Immature natural killer cell (primary cell): ENCODE results near the gene ENTHD1. TPM values are rescaled to one million over a fixed set of nuclear protein-coding genes. Genes with fewer than 3 reads are reported as not detected.
"Not testable (repeated sequence)": the region's sequence is repeated elsewhere in the genome, so short reads cannot be mapped to it uniquely, and the experiment has no call there.

Source experiments
- DNase-seq, 3 donors: peaks; one replicate each; pipeline ENCODE4 v3.0.0; 2022; ENCODE audit warnings: mixed read lengths in 1 of 3
- H3K27ac Mint-ChIP-seq, 6 donors: one replicate each; pipeline ENCODE4 v1.8.0; 2020; ENCODE audit warnings: mixed read lengths in 6 of 6, mild to moderate bottlenecking in 5 of 6, inconsistent platforms in 4 of 6, moderate library complexity in 3 of 6
- H3K27me3 Mint-ChIP-seq, 3 donors: one replicate each; pipeline ENCODE4 v1.8.0; 2020 to 2021; ENCODE audit warnings: low read depth in 3 of 3, mild to moderate bottlenecking in 3 of 3, mixed read lengths in 3 of 3, moderate library complexity in 3 of 3, inconsistent platforms in 1 of 3
- H3K36me3 Mint-ChIP-seq, 3 donors: one replicate each; pipeline ENCODE4 v1.8.0; 2020; ENCODE audit warnings: mixed read lengths in 3 of 3, inconsistent platforms in 2 of 3, mild to moderate bottlenecking in 2 of 3
- H3K4me1 Mint-ChIP-seq, 2 donors: one replicate each; pipeline ENCODE4 v1.8.0; 2020; ENCODE audit warnings: inconsistent platforms in 2 of 2, mild to moderate bottlenecking in 2 of 2, mixed read lengths in 2 of 2, moderate library complexity in 1 of 2
- H3K4me3 Mint-ChIP-seq, 5 donors: one replicate each; pipeline ENCODE4 v1.8.0; 2020; ENCODE audit warnings: mild to moderate bottlenecking in 5 of 5, mixed read lengths in 5 of 5, inconsistent platforms in 3 of 5, moderate library complexity in 3 of 5
- H3K9me3 Mint-ChIP-seq, 6 donors: one replicate each; pipeline ENCODE4 v1.8.0; 2020; ENCODE audit warnings: mild to moderate bottlenecking in 6 of 6, mixed read lengths in 6 of 6, inconsistent platforms in 4 of 6, moderate library complexity in 3 of 6
- polyA plus RNA-seq, 3 donors: library from polyadenylated mRNA; unstranded; fragments of 300-500 nt; fragmentation: Illumina TruSeq; gene quantifications; one replicate each; pipeline ENCODE4 v1.2.3, GENCODE V29; 2021

ENTHD1 gene
- polyA plus RNA-seq, 3 donors from 2014 or later = not detected

GRCh38 chr22:39904862-39905261 lies 11.3 kb upstream of the ENTHD1 start:
- Mint-ChIP-seq H3K4me1 (peaks cover 88 to 95% of the 10 kb centered on the region in 2 donors), H3K36me3 (peaks cover 0 to 2% (median under 1%) of the 10 kb centered on the region in 3 donors), H3K4me3 (peak overlapping the region; percentile 29 to 98 (median 52)), H3K9me3 (no peaks in the 10 kb centered on the region), H3K27me3 (peaks cover 0 to 2% (median 2%) of the 10 kb centered on the region in 3 donors), H3K27ac (peak overlapping the region; percentile 39 to 91 (median 64))
- DNase-seq = no peak

- DNase-seq, H3K27me3 Mint-ChIP-seq, H3K9me3 Mint-ChIP-seq, H3K36me3 Mint-ChIP-seq: not testable (repeated sequence)
- Mint-ChIP-seq H3K4me1 (peaks cover 85 to 95% of the 10 kb centered on the region in 2 donors), H3K4me3 (peak overlapping the region; percentile 29 to 98 (median 71)), H3K27ac (peak overlapping the region in 5 of 6 donors; percentile 40 to 91 (median 54))
These were observed 10.5 kb upstream of the ENTHD1 start for GRCh38 chr22:39904024-39904423.

DNA sequence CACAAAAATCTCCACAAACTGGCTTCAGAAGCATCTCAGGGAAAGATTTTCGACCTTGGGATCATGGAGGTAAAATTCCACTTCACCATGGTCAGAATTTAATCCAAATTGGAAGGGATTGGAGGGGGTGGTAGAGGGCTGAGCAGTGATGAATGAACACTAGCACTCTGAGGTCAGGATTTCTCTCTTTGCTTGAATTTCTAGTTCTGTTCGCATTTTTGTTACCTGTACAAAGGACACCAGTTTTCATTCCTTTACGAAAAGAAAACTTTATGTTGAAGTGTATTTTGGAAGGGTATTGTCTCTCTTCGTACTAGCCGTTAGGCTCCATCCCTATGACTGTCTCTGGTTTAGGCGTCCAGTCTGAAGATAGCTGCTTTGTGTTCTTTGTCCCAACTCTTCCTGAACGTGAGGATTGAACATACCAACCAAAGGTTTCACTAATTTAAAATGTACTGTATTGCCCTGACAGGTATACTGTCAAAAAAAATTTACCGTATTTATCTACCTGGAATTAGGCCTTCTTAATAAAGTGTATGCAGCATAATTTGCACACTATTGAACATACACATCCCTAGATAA lies 8.1 kb upstream of the ENTHD1 start:
- peak overlapping the region; percentile 91 to 98 (median 96) for H3K27ac Mint-ChIP-seq
- peaks cover 66 to 76% of the 10 kb centered on the region in 2 donors for H3K4me1 Mint-ChIP-seq
- H3K27me3 Mint-ChIP-seq = peaks cover 0 to 2% (median 0%) of the 10 kb centered on the region in 3 donors
- H3K4me3 Mint-ChIP-seq = peak overlapping the region; percentile 89 to 98 (median 96)
- no peaks in the 10 kb centered on the region for H3K36me3 Mint-ChIP-seq
- no peak for DNase-seq
- no peaks in the 10 kb centered on the region for H3K9me3 Mint-ChIP-seq

DNA sequence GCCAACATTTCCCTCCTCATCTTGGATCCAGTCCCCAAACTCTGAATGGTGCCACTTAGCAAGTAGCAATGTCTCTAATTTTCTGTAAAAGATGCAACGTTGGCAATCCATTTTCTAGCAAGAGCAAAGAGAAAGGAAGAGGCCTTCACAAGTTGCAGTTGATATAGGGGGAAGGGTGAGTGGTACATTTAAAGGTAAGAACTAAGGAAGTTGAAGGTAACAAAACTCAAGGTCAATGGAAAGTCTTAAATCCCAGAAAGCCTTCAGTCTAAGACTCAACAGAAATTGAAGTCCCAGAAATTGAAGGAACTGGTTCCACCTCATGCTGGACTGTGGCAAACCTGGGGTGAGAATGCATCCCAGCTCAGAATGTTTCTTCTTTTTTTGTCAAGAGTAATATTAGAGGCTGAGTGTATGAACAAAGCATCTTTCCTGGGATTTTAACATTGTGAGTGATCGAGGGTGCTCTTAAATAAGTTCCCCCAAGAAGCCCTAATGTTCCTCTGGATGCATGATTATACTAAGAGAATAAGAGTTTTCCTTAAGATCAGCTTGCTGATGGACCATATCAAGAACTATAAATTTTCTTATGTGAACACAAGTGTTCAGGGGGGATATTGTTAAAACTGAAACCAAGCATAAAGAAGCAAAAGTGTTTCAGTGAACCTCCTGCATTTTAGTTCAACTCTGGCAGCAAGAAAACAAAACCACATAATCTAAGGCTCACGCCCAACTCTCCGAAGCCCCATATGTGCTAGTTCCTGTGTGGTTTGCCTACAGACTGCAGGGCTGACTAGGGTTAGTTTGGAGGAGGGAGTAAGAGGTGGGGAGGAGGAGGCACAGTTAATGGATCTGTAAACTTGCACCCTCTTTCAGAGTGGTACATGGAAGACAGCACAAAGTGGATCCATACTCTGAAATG lies 7.0 kb upstream of the ENTHD1 start, which contains the start of gene GRAP2:
TSS of gene GRAP2 (plus strand) at position 779 of the 922 bp plus-strand sequence. CDS start 46,023 bp downstream, outside the sequence.
- Mint-ChIP-seq H3K27me3 (peaks cover 0 to 2% (median 0%) of the 10 kb centered on the region in 3 donors), H3K36me3 (no peaks in the 10 kb centered on the region), H3K27ac (peak within 1 kb of the TSS; percentile 91 to 98 (median 96)), H3K4me1 (peaks cover 55 to 65% of the 10 kb centered on the region in 2 donors), H3K4me3 (peak within 1 kb of the TSS; percentile 89 to 98 (median 96)), H3K9me3 (no peaks in the 10 kb centered on the region)
- DNase-seq = peak; percentile 83 to 87 (median 84)

DNA sequence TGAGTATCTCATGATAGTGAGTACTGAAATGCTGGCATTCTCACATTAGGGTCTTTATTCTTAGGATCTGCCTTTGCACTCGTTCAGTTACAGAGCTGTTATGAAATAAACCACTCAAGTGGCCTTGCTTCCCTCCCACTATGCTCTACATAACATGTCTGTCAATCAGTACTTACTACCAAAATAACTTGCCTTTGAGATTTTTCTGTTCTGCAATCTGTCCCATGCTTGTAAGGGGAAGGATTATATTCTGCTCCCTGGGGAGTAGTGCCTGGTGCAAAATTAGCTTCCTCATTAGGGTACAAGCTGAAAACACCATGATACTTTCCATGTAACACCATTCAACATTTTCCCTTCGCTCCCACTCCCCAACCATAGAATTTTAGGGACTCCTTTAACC lies 5.4 kb upstream of the ENTHD1 start:
- peaks cover 39 to 49% of the 10 kb centered on the region in 2 donors for H3K4me1 Mint-ChIP-seq
- peaks cover 0 to 2% (median 0%) of the 10 kb centered on the region in 3 donors for H3K27me3 Mint-ChIP-seq
- peak overlapping the region in 4 of 5 donors; percentile 16 to 40 (median 28) for H3K4me3 Mint-ChIP-seq
- H3K9me3 Mint-ChIP-seq = no peaks in the 10 kb centered on the region
- no peaks in the 10 kb centered on the region for H3K36me3 Mint-ChIP-seq
- peak overlapping the region; percentile 16 to 98 (median 90) for H3K27ac Mint-ChIP-seq
- DNase-seq = no peak

DNA sequence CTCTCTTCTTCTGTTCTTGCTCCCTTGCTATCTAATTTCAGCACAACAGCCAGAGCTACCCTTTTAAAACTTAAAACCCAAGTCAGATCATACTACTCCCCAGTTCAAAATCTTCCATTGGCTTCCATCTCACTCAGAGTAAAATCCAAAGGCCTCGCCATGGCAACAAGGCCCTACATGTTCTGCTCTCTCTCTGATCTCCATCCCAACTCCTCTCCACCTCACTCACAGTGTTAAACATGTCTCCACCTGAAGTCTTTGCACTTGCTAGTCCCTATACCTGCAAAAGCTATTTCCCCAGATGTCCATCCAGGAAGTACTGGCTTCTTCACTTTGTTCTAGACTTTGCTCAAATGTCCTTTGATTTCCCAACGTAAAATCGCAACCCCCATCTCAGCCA lies 4.3 kb upstream of the ENTHD1 start:
- no peak for DNase-seq
- peaks cover 29 to 39% of the 10 kb centered on the region in 2 donors for H3K4me1 Mint-ChIP-seq
- no peak overlapping the region for H3K4me3 Mint-ChIP-seq
- no peaks in the 10 kb centered on the region for H3K36me3 Mint-ChIP-seq
- H3K27me3 Mint-ChIP-seq = peaks cover 0 to 2% (median 0%) of the 10 kb centered on the region in 3 donors
- no peak overlapping the region for H3K27ac Mint-ChIP-seq
- no peaks in the 10 kb centered on the region for H3K9me3 Mint-ChIP-seq

- H3K27ac Mint-ChIP-seq = no peak overlapping the region
- no peaks in the 10 kb centered on the region for H3K9me3 Mint-ChIP-seq
- H3K4me1 Mint-ChIP-seq = peaks cover 26 to 39% of the 10 kb centered on the region in 2 donors
- peaks cover 0 to 4% (median 0%) of the 10 kb centered on the region in 3 donors for H3K36me3 Mint-ChIP-seq
- no peak for DNase-seq
- H3K27me3 Mint-ChIP-seq = peaks cover 0 to 2% (median 0%) of the 10 kb centered on the region in 3 donors
- no peak overlapping the region for H3K4me3 Mint-ChIP-seq
These were observed 2.9 kb upstream of the ENTHD1 start for GRCh38 chr22:39896313-39896996.

DNA sequence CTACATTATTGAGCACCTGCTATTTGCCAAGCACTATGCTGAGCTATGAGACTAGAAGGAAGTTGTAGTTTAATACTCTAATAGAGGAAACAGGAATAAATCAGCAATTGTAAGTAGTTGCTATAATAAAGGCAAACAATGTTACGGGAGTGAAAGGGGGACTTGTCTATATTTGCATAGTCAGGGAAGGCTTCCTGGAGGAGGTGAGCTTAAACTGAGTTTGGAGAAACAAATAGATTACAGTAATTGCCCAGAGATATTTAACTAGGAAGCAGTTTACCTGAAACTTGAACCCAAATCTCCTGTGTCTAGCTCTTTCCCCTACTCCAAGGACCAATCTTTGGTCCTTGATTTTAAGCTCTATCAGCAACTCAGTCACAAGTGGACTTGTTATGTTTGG lies 2.1 kb upstream of the ENTHD1 start:
- no peak for DNase-seq
- Mint-ChIP-seq H3K27ac (no peak overlapping the region), H3K9me3 (no peaks in the 10 kb centered on the region), H3K4me3 (no peak overlapping the region), H3K27me3 (no peaks in the 10 kb centered on the region), H3K36me3 (peaks cover 0 to 4% (median 0%) of the 10 kb centered on the region in 3 donors), H3K4me1 (peaks cover 23 to 34% of the 10 kb centered on the region in 2 donors)

- H3K36me3 Mint-ChIP-seq = peaks cover 0 to 4% (median 0%) of the 10 kb centered on the region in 3 donors
- no peaks in the 10 kb centered on the region for H3K27me3 Mint-ChIP-seq
- DNase-seq = no peak
- no peak overlapping the region for H3K4me3 Mint-ChIP-seq
- no peak overlapping the region for H3K27ac Mint-ChIP-seq
- peaks cover 14 to 24% of the 10 kb centered on the region in 2 donors for H3K4me1 Mint-ChIP-seq
- no peaks in the 10 kb centered on the region for H3K9me3 Mint-ChIP-seq
These were observed 1.1 kb upstream of the ENTHD1 start for GRCh38 chr22:39894554-39895092.

DNA sequence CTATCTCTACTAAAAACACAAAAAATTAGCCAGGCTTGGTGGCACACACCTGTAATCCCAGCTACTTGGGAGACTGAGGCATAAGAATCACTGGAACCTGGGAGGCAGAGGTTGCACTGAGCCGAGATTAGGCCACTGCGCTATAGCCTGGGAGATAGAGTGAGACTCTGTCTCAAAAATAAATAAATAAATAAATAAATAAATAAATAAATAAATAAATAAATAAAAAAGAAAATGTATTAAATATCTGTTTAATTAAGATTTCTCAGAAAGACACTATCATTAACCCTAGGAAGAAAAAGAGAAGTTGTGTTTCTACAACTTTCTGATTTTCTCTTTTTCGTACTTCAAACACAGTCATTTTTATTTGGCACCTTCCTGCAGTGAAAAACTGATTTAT lies 3.6 kb downstream of the ENTHD1 start:
- H3K27me3 Mint-ChIP-seq, H3K9me3 Mint-ChIP-seq, H3K4me3 Mint-ChIP-seq, H3K36me3 Mint-ChIP-seq, DNase-seq, H3K27ac Mint-ChIP-seq: not testable (repeated sequence)
- H3K4me1 Mint-ChIP-seq = peaks cover 6 to 13% of the 10 kb centered on the region in 2 donors

DNA sequence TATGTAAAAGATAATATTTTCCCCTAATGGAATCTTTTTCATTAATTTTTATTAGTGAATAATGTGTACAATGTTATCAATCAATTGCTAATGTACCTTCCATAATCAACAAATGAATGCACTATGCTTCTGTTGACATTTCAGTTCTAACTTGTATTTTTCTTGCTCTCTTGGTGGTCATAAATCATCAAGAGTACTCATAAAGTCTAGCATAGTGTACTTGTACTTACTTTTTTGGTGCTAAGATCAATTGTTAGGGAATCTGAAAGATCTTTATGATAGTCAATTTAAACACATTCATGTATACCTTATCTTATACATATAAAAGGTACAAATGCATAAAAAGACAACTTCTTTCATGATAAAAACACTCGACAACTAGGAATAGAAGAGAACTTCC lies 10.5 kb downstream of the ENTHD1 start:
- Mint-ChIP-seq H3K36me3 (no peaks in the 10 kb centered on the region), H3K9me3 (peaks cover 0 to 1% (median 0%) of the 10 kb centered on the region in 6 donors), H3K4me3 (no peak overlapping the region), H3K27ac (no peak overlapping the region), H3K4me1 (no peaks in the 10 kb centered on the region), H3K27me3 (peaks cover 2 to 8% (median 2%) of the 10 kb centered on the region in 3 donors)
- DNase-seq = no peak

DNA sequence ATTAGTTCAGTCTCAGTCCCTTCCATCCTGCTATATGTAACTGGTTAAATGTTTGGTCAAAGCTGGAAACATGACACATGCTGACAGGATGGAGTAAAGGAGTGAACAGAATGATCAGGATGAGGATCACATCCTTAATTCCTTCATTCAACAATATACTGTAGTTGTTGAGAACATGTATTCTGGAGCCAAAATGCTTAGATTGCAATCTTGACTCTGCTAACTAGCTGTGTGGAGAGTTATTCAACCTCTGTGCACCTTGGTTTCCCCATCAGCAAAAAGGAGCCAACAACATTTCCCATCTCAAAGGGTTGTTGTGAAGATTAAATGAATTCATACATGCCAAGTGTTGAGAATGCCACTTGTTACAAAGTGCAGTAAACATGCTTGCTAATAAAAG lies 12.8 kb downstream of the ENTHD1 start:
- H3K4me3 Mint-ChIP-seq = no peak overlapping the region

DNA sequence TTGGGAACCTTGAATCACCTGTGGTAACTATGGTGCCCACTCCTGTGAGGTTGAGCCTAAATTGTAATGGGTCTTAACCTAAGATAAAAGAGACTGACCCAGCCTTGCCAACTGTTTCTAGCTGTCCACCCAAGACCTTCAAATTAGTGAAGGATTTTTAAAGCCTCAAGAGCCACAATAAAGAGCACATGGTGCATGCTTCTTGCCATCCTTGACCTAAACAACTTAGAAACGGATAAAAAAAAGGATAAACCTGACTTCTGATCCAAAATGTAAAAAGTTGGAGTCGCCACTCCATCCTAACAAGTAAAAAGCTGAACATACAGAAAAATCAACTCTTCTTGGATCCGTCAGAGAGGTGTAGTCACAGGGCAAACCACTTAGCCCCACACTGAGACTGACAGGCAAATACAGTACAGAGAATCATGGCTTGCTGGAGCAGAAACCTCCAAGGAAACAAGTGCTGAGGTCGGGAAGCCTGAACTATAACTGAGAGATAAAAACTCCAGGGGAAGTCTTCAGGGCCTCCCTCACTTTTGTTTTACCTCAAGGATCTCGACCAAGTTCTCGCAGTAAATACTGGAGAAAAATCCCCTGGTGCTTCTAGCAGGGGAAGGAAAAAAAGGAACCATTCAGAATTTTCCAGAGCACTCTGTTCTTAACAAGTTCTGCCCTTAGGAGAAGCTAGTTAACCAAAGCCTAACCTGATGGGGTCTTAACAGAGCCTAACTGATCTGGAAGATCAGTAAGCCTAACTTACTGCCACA lies 16.3 kb downstream of the ENTHD1 start:
- no peak overlapping the region for H3K4me3 Mint-ChIP-seq
- no peak overlapping the region for H3K27ac Mint-ChIP-seq
- no peaks in the 10 kb centered on the region for H3K36me3 Mint-ChIP-seq
- no peak for DNase-seq
- no peaks in the 10 kb centered on the region for H3K9me3 Mint-ChIP-seq
- H3K4me1 Mint-ChIP-seq = no peaks in the 10 kb centered on the region
- peaks cover 0 to 4% (median 3%) of the 10 kb centered on the region in 3 donors for H3K27me3 Mint-ChIP-seq

More for the DNA sequence above, 12.8 kb downstream of the ENTHD1 start:
- DNase-seq = no peak
- Mint-ChIP-seq H3K9me3 (peaks cover 0 to 1% (median 0%) of the 10 kb centered on the region in 6 donors), H3K36me3 (no peaks in the 10 kb centered on the region), H3K4me1 (no peaks in the 10 kb centered on the region), H3K27ac (no peak overlapping the region), H3K27me3 (peaks cover 2 to 8% (median 3%) of the 10 kb centered on the region in 3 donors)
